MG63 (cell line): ENCODE results near the gene TRPM2. TPM values are rescaled to one million over a fixed set of nuclear protein-coding genes. Genes with fewer than 3 reads are reported as not detected.

Experiments used
- DNase-seq: peaks from one replicate; pipeline ENCODE4 v3.0.0-alpha.2; 2020
- H3K27me3 ChIP-seq: fragments of 250-450 bp; sonication (Bioruptor Pico); 2 replicates; pipeline ENCODE4 v1.5.1; 2020; ENCODE audit warnings: mild to moderate bottlenecking, moderate library complexity
- H3K36me3 ChIP-seq: fragments of 250-450 bp; sonication (Bioruptor Pico); 2 replicates; pipeline ENCODE4 v1.5.1; 2020; ENCODE audit warnings: mild to moderate bottlenecking, moderate library complexity
- H3K4me3 ChIP-seq: fragments of 250-450 bp; sonication (Bioruptor Pico); 2 replicates; pipeline ENCODE4 v1.5.1; 2020; ENCODE audit warnings: mild to moderate bottlenecking, moderate library complexity
- H3K9me3 ChIP-seq: fragments of 250-450 bp; sonication (Bioruptor Pico); 2 replicates; pipeline ENCODE4 v1.5.1; 2020; ENCODE audit warnings: mild to moderate bottlenecking, moderate library complexity
- total RNA-seq: library from RNA; depleted of rRNA; stranded (reverse); fragments of >200 nt; shearing (Covaris generic); gene quantifications from 2 replicates; pipeline ENCODE4 v1.2.3, GENCODE V29; 2014; ENCODE audit warnings: low replicate concordance

The TRPM2 gene
- total RNA-seq, 1 experiment from 2014 or later = 0.13 TPM

DNA sequence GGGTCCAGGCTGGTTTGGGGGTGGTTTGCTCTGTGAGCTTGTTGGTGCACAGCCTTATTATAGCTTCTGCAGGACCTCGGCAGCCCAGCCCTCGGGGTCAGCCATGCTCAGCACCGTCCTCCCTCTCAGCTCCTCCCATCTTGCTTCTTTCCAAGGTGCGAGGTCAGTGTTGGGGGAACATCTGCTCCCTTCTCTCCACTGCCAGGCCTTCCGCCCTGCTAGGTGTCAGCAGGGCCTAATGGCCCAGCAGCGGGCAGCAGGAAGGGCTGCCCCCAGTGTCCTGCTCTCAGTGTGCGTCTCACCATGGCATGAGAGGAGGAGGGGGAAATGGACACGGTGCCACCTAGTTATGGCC lies 65.4 kb downstream of the TRPM2 start:
- no peak for DNase-seq
- Histone ChIP-seq H3K4me3 (no peak overlapping the region), H3K36me3 (no peaks in the 10 kb centered on the region), H3K9me3 (no peaks in the 10 kb centered on the region), H3K27me3 (no peaks in the 10 kb centered on the region)

DNA sequence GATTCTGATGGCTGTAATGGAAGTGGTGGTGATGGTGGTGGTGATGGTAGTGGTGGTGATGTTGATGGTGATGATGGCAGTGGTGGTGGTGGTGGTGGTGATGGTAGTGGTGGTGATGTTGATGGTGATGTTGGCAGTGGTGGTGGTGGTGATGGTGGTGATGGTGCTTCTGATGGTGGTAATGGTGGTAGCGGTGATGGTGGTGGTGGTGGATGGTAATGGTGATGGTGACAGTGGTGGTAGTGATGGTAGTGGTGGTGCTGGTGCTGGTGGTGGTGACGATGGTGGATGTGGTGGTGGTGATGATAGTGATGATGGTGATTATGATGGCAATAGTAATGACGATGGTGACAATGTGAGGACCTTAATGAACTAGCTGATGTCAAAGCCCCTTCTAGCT lies 66.3 kb downstream of the TRPM2 start:
- Histone ChIP-seq H3K27me3 (no peaks in the 10 kb centered on the region), H3K4me3 (no peak overlapping the region), H3K36me3 (no peaks in the 10 kb centered on the region), H3K9me3 (no peaks in the 10 kb centered on the region)
- no peak for DNase-seq

DNA sequence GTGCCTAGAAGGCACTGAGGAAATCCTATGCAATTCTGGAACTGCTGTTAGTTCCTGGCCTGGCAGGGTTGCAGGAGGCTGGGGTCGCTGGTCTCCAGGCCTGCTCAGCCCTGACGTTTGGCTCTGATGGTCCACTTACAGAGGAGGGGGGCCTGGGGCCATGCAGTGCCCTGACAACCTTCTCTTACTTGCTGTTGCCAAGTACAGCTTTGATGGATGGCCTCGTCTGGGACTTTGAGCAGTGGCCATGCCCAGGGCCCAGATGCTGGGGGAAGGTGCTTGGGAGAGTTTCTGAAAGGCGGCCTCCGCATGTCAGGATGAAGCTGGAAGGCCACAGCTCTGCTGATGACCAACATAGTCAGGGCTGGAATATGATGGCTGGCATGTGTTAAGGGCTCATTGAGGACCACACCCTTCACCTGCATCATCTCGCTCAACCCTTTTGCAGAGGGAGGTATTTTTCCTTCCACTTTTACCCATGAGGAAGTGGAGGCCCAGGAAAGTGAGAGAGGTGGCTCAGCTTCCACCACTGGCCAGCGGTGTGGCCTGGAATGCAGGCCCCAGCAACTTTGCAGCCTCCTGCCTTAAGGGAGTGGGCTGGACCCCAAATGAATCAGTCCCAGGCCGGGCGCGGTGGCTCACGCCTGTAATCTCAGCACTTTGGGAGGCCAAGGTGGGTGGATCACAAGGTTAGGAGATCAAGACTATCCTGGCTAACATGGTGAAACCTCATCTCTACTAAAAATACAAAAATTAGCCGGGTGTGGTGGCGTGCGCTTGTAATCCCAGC lies 67.2 kb downstream of the TRPM2 start:
- Histone ChIP-seq H3K36me3 (no peaks in the 10 kb centered on the region), H3K27me3 (no peaks in the 10 kb centered on the region), H3K4me3 (no peak overlapping the region), H3K9me3 (no peaks in the 10 kb centered on the region)
- no peak for DNase-seq

DNA sequence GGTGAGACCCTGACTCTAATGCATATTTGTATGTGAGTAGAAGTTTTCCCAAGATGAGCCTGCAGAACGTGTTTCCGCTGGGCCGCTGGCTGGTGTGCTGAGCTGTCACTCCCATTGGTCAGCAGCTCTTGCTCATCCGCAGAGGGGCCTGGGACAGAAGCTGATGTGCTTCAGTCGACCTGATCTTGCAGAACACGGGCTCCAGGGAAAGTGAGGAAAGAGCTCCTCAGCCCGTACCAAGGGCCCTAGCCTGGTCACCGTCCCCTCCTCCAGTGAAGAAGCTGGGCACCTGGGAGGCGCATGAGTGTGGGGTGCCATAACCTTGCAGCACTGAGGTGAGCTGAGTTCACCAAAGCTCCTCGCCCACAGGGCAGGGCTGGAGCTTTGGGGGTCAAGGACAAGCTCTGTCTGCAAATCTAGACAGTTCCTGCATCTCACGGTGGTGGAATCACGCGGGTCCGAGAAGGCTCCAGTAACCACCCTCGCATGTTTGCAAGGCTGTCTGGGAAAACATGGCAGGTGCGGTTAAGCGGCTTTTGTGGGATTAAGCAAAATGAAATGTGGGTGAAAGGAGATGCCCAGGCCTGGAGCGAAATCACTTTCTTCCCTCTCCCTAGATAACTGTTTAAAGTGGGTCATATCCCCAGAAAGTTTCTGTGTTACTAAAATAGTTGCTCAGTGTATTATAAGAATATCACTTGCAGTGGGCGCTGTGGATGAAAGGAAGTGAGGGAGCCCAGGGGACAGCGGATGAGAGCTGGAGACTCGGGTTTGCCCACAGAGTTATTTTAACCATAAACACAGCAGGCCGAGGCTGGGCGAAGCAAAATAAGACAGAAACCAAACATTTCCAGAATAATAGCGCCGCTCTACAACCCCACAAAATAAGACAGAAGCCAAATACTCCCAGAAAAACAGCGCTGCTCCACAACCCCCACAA lies 68.8 kb downstream of the TRPM2 start:
- Histone ChIP-seq H3K36me3 (no peaks in the 10 kb centered on the region), H3K9me3 (no peaks in the 10 kb centered on the region), H3K27me3 (no peaks in the 10 kb centered on the region), H3K4me3 (no peak overlapping the region)
- DNase-seq = no peak

DNA sequence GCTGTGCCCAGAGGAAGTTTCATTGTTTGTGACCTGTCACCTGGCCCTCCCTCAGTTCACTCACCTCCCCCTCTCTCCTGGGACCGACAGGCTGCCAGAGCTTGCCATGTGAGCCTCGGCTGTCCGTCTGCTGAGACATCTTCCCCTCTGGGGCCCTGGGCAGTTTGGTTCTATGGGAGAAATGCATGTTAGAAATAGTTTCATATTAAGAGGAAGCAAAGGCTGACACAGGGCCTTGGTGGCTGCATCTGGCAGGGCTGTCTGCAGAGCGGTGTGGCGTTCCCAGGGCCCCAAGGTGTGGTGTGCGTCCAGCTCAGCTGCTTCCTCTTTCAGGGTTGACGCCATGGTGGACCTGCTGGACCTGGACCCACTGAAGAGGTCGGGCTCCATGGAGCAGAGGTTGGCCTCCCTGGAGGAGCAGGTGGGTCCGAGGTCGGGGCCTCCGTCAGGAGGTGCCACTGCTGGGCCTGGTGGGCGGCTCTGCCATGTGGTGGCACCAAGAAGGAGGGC lies 69.9 kb downstream of the TRPM2 start:
- no peaks in the 10 kb centered on the region for H3K9me3 ChIP-seq
- no peaks in the 10 kb centered on the region for H3K36me3 ChIP-seq
- no peaks in the 10 kb centered on the region for H3K27me3 ChIP-seq
- no peak overlapping the region for H3K4me3 ChIP-seq
- DNase-seq = no peak

DNA sequence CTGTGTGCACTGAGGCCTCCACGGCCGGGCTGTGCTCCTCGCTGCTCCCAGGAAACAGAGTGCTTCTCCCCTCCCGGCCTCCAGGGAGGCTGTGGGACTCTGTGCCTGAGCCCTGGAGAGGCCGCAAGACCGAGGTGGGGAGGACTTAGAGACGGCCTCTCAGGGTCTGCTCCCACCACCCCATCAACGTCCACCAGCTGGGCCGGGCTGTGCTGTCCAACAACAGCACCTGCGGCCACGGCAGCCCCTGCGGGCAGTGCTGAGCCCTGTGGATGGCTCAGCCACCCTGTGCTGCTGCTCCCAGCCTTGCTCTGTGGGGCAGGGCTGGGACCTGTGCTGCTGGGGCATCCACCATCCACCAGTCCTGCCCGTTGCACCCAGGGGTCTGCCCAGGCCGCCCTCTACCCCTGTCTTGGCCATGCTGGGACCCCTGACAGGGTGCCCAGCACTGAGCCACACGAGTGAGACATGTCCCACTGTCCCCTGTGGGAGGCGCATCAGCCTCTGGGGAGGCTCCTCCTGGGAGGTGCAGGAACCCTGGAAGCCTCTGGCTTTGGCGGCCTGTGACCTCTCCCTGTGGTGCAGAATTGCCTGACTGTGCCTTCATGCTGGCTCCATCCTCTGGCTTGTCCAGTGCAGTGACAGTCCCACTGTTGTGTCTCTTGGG lies 70.7 kb downstream of the TRPM2 start:
- H3K4me3 ChIP-seq = no peak overlapping the region
- peaks cover 4% of the 10 kb centered on the region for H3K9me3 ChIP-seq
- DNase-seq = no peak
- no peaks in the 10 kb centered on the region for H3K27me3 ChIP-seq
- H3K36me3 ChIP-seq = no peaks in the 10 kb centered on the region

DNA sequence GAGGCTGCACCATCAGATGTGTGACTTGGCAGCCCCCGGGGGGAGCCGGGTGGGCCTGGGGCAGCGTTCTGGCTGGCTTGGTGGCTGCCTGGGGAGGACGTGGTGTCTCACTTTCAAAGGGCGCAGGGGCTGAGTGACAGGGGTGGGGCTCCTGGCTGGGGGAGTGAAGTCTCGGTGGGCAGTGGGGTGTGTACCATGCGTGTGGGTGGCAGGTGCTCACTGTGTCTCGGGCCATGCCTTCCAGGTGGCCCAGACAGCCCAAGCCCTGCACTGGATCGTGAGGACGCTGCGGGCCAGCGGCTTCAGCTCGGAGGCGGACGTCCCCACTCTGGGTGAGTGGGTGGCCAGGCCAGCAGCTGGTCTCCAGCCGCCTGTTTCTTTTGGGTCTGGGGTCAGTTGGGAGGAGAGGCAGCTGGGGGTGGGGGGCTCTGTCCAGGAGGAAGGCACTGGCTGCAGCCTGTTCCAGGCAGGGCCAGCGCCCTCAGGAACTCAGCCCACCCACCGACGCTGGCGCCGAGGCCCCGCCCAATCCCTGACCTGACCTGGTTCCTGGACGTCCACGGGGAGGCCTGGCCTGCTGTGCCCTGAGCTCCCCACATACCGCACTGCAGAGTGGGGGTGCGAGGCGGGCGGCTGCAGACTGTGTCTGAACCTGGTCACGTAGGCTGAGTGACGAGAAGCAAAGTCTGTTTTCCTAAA lies 71.3 kb downstream of the TRPM2 start:
- Histone ChIP-seq H3K36me3 (no peaks in the 10 kb centered on the region), H3K4me3 (no peak overlapping the region), H3K9me3 (peaks cover 5% of the 10 kb centered on the region), H3K27me3 (no peaks in the 10 kb centered on the region)
- DNase-seq = no peak

DNA sequence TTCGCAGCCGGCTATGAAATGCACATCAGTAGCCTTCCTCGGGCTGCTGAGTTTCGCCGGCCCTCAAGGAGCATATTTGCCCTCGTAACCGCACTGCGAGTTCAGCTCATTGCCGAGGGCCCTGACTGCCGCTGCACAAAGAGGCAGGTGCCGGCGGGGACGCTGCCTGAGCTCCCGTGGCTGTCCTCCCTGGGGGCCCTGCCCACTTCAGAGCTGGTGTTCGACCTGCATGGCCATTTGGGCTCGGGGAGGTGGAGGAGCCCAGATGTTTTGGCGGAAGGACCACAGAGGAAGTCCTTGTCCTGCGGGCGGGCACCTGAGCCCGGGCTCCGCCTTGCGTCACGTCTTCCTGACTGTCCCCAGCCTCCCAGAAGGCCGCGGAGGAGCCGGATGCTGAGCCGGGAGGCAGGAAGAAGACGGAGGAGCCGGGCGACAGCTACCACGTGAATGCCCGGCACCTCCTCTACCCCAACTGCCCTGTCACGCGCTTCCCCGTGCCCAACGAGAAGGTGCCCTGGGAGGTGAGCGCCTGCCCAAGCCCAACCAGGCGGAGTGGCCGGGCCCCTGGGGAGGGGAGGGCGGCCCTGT lies 72.0 kb downstream of the TRPM2 start:
- Histone ChIP-seq H3K27me3 (no peaks in the 10 kb centered on the region), H3K36me3 (no peaks in the 10 kb centered on the region), H3K4me3 (no peak overlapping the region), H3K9me3 (peaks cover 9% of the 10 kb centered on the region)
- DNase-seq = no peak

DNA sequence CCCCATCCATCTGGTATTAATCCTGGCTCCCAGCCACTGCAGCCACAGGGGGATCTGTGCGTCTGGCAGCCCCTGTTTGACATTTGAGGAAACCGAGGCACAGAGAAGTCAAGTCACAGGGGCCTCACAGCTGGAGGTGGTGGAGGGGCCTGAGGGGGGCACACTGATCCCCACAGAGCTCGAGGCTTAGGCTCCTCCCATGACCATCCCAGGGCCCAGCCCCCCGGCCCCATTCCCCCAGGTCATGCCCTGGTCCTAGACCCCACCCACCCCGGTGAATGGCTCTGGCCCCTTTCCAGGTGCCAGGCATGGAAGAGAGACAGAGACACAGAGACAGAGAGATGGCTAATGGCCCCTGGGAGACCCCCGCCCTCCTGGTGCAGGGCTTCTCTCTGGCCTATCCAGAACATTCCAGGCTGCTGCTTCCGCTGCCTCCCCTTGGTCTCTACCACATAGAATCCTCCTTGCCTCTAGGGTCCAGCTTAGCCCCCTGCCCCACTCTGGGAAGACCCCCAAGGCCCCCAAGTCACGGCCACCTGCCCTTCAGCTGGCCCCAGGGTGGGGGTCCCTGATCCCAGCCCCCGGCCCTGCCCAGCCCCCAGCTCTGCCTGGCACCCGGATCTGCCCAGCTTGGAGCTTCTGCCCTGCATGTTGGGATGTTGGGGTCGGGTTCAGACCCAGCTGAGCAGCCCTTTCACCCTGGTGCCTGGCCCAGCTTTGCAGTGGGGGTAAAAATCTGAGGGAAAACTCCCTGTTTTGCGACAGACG lies 72.7 kb downstream of the TRPM2 start:
- Histone ChIP-seq H3K27me3 (no peaks in the 10 kb centered on the region), H3K4me3 (no peak overlapping the region), H3K36me3 (no peaks in the 10 kb centered on the region), H3K9me3 (peaks cover 9% of the 10 kb centered on the region)
- DNase-seq = no peak

DNA sequence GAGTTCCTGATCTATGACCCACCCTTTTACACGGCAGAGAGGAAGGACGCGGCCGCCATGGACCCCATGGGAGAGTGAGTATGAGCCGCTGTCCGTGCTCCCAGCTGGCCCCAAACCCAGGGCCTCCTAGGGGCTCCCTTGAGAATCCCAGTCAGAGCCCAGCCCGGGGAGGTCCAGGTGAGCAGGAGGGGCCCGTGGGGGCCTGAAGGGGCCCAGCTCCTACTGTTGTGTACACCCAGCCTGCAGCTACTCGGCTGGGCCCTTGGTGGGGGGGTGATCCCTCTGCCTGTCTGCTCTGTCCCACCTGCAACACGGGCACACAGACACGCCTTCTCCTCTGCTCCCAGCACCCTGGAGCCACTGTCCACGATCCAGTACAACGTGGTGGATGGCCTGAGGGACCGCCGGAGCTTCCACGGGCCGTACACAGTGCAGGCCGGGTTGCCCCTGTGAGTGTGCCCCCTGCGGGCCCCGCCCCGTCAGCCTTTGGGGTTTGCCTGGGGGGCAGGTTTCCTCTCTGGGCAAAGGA lies 73.3 kb downstream of the TRPM2 start:
- Histone ChIP-seq H3K4me3 (no peak overlapping the region), H3K36me3 (no peaks in the 10 kb centered on the region), H3K27me3 (no peaks in the 10 kb centered on the region), H3K9me3 (peaks cover 9% of the 10 kb centered on the region)
- DNase-seq = no peak

DNA sequence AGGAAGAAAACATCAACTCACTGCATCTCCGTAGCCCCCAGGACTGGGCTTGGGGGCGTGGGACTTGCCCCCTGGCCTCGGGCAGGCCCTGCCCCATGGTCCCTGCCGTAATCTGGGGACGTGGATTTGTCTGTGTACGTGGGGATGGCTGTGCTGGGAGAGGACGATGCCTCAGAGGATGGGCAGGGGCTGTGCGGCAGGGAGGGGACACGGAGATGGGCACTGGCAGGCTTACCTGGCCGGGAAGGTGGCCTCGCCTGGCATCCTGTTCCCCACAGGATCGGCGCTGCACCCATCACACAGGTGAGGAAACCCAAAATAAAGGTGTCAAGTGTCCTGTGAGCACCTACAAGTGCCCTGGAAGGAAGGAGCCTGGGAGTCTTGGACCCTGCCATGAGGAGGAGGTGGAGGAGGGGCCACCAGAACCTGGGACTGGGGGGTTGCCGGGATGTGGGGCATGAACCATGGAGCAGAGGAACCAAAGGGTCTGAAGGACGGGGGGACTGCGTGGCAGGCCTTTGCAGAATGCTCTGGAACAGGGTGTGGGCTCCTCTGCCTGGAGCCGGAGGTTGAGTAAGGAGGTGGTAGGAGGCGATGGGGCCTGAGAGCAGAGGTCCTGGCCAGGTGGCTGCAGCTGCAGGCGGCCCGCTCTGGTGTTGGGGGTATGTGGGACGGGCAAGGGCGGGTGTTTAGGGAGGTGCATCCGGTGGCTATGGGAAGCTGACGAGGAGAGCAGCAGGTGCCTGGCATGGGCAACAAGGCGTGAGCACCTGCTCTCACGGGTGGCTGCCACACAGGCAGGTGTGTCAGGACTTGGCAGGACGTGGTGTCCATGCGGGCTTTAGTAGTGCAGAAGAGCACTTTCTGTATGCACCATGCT lies 74.1 kb downstream of the TRPM2 start:
- Histone ChIP-seq H3K27me3 (no peaks in the 10 kb centered on the region), H3K36me3 (no peaks in the 10 kb centered on the region), H3K9me3 (peaks cover 9% of the 10 kb centered on the region), H3K4me3 (no peak overlapping the region)
- no peak for DNase-seq

DNA sequence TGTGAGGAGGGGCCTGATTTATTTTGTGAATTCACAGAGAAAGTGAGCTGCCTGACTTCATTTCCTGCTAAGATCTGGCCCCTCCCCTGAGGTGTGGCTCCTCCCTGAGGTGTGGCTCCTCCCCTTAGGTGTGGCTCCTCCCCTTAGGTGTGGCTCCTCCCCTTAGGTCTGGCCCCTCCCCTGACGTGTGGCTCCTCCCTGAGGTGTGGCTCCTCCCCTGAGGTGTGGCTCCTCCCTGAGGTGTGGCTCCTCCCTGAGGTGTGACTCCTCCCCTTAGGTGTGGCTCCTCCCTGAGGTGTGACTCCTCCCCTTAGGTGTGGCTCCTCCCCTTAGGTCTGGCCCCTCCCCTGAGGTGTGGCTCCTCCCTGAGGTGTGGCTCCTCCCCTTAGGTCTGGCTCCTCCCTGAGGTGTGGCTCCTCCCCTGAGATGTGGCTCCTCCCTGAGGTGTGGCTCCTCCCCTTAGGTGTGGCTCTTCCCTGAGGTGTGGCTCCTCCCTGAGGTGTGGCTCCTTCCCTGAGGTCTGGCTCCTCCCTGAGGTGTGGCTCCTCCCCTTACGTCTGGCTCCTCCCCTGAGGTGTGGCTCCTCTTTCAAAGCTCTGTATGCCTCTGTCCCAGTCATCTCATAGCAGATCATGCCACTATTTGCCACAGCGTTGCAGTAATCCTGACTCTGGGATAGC lies 75.0 kb downstream of the TRPM2 start:
- peak; percentile 47 for DNase-seq
- H3K9me3 ChIP-seq = peaks cover 9% of the 10 kb centered on the region
- H3K36me3 ChIP-seq = no peaks in the 10 kb centered on the region
- no peaks in the 10 kb centered on the region for H3K27me3 ChIP-seq
- no peak overlapping the region for H3K4me3 ChIP-seq

DNA sequence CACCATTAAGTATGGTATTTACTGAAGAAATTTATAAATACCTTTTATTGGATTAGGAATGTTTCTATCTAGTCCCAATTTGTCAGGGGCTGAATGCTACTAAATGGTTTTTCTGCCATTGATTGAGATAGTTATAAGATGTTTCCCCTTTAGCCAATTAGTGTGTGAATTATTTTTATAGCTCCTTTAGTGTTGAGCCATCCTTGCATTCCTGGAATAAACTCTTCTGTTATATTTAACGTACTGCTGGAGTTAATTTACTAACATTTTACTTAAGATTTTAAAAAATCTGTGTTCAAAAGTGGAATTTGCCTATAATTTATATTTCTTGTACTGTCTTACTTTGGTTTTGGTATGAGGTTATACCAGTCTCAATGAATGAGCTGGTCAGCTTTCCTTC lies 76.5 kb downstream of the TRPM2 start:
- Histone ChIP-seq H3K4me3 (no peak overlapping the region), H3K27me3 (no peaks in the 10 kb centered on the region), H3K9me3 (peaks cover 9% of the 10 kb centered on the region), H3K36me3 (no peaks in the 10 kb centered on the region)
- no peak for DNase-seq

DNA sequence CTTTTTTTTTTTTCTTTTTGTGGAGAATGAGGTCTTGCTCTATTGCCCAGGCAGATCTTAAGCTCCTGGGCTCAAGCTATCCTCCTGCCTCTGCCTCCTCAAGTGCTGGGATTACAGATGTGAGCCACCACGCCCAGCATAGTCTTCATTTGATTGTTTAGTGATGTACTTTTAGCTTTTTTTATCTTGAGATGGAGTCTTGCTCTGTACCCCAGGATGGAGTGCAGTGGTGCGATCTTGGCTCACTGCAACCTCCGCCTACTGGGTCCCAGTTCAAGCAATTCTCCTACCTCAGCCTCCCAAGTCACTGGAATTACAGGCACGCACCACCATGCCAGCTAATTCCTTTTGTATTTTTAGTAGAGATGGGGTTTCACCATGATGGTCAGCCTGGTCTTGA lies 77.9 kb downstream of the TRPM2 start:
- no peaks in the 10 kb centered on the region for H3K36me3 ChIP-seq
- H3K9me3 ChIP-seq = peaks cover 9% of the 10 kb centered on the region
- DNase-seq = no peak
- no peak overlapping the region for H3K4me3 ChIP-seq
- H3K27me3 ChIP-seq = no peaks in the 10 kb centered on the region
